Effector memory CD4-positive, alpha-beta T cell (primary cell): Measurements from ENCODE around the gene RAB7B.

Source experiments
- DNase-seq, 3 donors: peaks; one replicate each; pipeline ENCODE4 v3.0.0-alpha.2; 2020
- H3K27ac ChIP-seq: 2 replicates; pipeline ENCODE4 v1.7.0; 2013; ENCODE audit warnings: mild to moderate bottlenecking, low read length, moderate library complexity; ENCODE audit not compliant: insufficient read depth, poor library complexity, severe bottlenecking
- H3K27me3 ChIP-seq: replicated peaks from 2 replicates; pipeline ENCODE4 v1.7.0; 2013; ENCODE audit warnings: mild to moderate bottlenecking, low read length; ENCODE audit not compliant: insufficient read depth, control insufficient read depth, poor library complexity, severe bottlenecking
- H3K36me3 ChIP-seq: 2 replicates; pipeline ENCODE4 v1.7.0; 2013; ENCODE audit warnings: mild to moderate bottlenecking, low read length, moderate library complexity; ENCODE audit not compliant: control insufficient read depth, insufficient read depth
- H3K4me1 ChIP-seq: 2 replicates; pipeline ENCODE4 v1.7.0; 2013; ENCODE audit warnings: low read length, mild to moderate bottlenecking; ENCODE audit not compliant: control insufficient read depth, insufficient read depth, poor library complexity, severe bottlenecking
- H3K4me3 ChIP-seq: 2 replicates; pipeline ENCODE4 v1.7.0; 2013; ENCODE audit warnings: low read length, low read depth, mild to moderate bottlenecking; ENCODE audit not compliant: insufficient read depth, poor library complexity, severe bottlenecking
- H3K9me3 ChIP-seq: 2 replicates; pipeline ENCODE4 v1.7.0; 2013; ENCODE audit warnings: mild to moderate bottlenecking, low read length, moderate library complexity; ENCODE audit not compliant: control insufficient read depth

Gene RAB7B

DNA sequence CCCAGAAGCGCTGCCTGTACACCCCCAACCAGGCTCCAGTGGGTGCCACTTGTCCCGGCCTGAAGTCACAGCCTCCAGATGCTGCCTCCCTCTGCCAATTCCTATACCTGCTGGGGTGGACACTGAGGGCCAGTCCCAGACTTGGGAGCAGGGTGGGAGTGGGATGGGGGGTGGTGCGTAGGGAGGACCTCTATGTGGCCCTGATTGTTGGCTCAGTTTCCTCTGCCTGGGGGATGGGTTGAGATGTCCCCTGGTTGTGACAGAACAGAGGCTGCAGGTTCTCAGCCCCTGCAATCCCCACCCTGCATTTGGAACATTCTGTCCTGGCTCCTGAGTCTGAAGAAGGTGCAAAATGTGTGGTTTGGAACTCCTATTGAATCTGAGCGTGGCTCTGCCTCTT, 27.2 kb downstream of the RAB7B start:
- Histone ChIP-seq H3K27ac (no peak overlapping the region), H3K36me3 (no peaks in the 10 kb centered on the region), H3K27me3 (no peaks in the 10 kb centered on the region), H3K4me3 (no peak overlapping the region), H3K4me1 (no peaks in the 10 kb centered on the region), H3K9me3 (no peaks in the 10 kb centered on the region)
- DNase-seq: no peak

DNA sequence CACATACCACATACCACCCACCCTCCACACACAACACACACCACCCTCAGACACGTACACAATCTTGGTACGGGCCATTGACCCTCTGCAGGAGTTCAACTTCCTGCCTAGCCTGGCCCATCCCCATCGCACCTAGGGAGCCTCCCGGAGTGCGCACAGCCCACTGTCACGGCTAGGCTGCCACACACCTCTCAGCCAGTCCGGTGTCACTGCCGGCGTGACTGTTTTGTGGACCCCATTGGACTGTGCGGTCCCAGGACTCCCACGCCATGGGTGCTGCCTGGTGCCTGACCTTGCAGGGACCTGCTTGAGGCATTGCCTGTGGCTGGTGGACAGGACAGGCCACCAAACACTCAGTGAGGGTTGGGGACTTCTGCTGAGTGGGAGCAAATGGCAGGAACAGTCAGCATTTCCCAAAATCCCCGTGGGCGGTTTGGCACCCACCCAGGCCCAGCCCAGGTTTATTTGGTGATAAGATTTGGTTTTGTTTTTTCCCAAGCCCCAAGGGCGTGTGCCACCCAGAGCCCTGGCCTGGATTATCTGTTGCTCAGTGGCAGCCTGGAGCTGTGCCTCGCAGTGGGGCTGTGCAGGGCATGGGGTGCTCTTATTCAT, 27.7 kb downstream of the RAB7B start:
- H3K4me3 ChIP-seq: no peak overlapping the region
- H3K36me3 ChIP-seq: no peaks in the 10 kb centered on the region
- H3K27ac ChIP-seq: no peak overlapping the region
- no peak for DNase-seq
- no peaks in the 10 kb centered on the region for H3K9me3 ChIP-seq
- H3K27me3 ChIP-seq: no peaks in the 10 kb centered on the region
- H3K4me1 ChIP-seq: no peaks in the 10 kb centered on the region

DNA sequence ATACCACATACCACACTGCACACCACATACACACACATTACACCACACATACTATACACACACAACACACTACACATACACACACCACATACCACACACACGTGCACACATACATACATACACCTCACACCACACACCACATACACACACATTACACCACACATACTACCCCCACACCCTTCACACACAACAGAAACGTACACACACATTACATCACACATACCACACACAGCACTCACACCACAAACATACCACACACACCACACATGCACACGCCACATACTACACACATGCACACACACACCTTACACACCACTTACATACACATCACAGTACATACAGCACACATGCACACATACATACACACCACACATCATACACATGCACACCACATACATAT, 28.5 kb downstream of the RAB7B start:
- H3K9me3 ChIP-seq: no peaks in the 10 kb centered on the region
- H3K4me1 ChIP-seq: no peaks in the 10 kb centered on the region
- no peak for DNase-seq
- no peaks in the 10 kb centered on the region for H3K27me3 ChIP-seq
- no peaks in the 10 kb centered on the region for H3K36me3 ChIP-seq
- H3K27ac ChIP-seq: no peak overlapping the region
- H3K4me3 ChIP-seq: no peak overlapping the region

DNA sequence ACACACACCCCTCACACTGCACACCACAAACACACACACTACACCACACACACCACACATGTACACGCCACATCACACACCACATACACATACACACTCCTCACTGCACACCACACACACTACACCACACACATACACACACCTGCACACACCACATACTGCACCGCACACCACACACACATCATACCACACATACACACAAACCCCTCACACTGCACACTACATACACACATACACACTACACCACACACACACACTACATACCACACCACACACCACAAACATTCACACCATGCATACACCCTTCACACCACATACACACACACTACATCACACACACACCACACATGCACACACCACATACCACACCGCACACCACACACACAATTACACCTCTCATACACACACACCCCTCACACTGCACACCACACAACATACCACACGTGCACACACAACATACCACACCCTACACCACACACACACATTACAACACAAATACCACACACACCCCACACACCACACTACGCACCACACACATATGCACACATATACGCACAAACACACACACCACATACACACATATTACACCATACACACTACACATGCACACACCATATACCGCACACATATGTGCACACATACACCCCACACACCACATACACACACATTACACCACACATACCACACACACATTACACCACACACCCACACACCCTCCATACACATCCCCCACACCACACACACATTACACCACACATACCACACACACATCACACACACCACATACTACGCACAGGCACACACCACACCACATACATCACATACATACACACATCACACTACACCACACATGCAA, 29.6 kb downstream of the RAB7B start:
- Histone ChIP-seq H3K36me3 (no peaks in the 10 kb centered on the region), H3K27ac (no peak overlapping the region), H3K4me3 (no peak overlapping the region), H3K27me3 (no peaks in the 10 kb centered on the region), H3K9me3 (no peaks in the 10 kb centered on the region), H3K4me1 (no peaks in the 10 kb centered on the region)
- DNase-seq: no peak

DNA sequence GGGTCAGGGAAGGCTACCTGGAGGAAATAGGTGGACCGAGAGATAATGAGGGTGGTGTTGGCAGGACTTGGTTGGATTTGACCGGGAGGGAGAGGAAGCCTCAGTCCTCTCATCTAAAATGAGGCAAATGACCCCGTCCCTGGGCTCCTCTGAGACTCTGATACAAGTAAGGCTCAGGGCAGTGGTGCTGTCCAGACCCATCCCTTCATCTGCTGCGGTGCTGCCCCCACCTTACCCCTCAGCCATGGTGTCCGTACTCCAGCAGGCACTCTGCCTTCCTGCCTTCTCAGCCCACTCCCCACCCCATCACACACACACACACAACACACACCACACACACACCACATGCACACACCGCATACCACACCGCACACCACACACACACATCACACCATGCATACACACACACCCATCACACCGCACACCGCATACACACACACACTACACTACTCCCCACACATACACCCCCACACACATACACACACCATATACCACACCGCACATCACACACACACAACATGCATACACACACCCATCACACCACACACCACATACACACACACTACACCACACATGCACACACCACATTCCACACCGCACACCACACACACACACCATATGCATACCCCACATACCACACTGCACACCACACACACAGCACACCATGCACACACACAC, 30.6 kb downstream of the RAB7B start:
- Histone ChIP-seq H3K4me1 (no peaks in the 10 kb centered on the region), H3K36me3 (no peaks in the 10 kb centered on the region), H3K4me3 (no peak overlapping the region), H3K27me3 (no peaks in the 10 kb centered on the region), H3K9me3 (no peaks in the 10 kb centered on the region), H3K27ac (no peak overlapping the region)
- DNase-seq: no peak

DNA sequence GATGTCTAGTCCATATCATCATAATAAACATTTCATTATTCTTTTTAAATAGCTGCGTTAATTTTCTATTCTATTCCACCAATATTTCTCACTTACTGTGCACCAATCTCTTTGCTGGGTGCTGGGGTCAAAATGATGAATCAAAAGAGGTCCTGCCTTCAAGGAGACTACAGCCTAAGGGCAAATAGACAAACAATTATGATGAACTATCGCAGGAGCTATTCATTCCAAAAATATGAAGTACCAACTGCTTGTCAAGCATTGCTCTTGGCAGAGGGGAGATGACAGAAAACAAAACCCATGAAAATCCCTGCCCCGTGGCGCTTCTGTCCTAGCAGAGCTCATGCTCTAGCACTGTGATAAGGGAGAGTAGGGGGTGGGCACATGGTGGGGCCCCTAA, 31.1 kb downstream of the RAB7B start:
- no peak for DNase-seq
- no peaks in the 10 kb centered on the region for H3K4me1 ChIP-seq
- H3K27ac ChIP-seq: no peak overlapping the region
- no peaks in the 10 kb centered on the region for H3K27me3 ChIP-seq
- no peak overlapping the region for H3K4me3 ChIP-seq
- no peaks in the 10 kb centered on the region for H3K9me3 ChIP-seq
- H3K36me3 ChIP-seq: no peaks in the 10 kb centered on the region

DNA sequence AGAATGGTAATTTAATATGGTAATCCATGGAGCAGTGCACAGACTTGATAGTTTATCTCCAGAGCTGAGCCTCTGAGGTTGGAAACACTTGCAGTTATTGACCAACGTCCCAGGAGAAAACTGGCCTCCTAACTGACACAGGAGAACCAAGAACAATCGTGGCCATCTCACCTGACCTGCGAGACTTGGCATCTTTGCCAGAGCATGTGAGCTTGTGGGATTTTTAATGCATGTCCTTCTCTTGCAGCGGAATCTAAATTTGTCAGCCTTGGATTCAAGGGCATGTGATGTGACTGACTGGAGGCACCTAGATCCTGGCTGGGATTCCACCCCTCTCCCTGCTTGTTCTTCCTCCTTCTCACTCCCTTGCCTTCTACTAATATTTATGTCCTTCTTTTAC, 32.1 kb downstream of the RAB7B start:
- no peak for DNase-seq
- Histone ChIP-seq H3K9me3 (no peaks in the 10 kb centered on the region), H3K27me3 (no peaks in the 10 kb centered on the region), H3K27ac (no peak overlapping the region), H3K4me3 (no peak overlapping the region), H3K4me1 (no peaks in the 10 kb centered on the region), H3K36me3 (no peaks in the 10 kb centered on the region)

DNA sequence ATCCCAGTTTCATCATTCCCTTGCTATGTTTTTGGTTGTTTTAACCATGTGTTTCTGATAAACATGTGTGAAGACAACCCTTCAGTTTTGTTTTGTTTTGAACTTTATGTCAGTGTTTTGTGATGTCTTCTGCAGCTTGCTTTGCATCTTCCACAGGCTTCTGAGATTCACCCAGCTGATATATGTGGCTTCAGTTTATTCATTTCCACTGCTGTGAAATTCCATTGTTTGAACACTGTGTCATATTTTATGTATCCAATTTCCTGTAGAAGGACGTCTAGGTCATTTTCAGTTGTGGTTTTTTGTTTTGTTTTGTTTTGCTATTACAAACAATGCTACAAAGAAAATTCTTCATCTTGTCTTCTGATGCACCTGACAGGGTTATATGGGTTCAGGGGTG, 32.7 kb downstream of the RAB7B start:
- Histone ChIP-seq H3K36me3 (no peaks in the 10 kb centered on the region), H3K27ac (no peak overlapping the region), H3K9me3 (no peaks in the 10 kb centered on the region), H3K27me3 (no peaks in the 10 kb centered on the region), H3K4me1 (no peaks in the 10 kb centered on the region), H3K4me3 (no peak overlapping the region)
- DNase-seq: no peak

DNA sequence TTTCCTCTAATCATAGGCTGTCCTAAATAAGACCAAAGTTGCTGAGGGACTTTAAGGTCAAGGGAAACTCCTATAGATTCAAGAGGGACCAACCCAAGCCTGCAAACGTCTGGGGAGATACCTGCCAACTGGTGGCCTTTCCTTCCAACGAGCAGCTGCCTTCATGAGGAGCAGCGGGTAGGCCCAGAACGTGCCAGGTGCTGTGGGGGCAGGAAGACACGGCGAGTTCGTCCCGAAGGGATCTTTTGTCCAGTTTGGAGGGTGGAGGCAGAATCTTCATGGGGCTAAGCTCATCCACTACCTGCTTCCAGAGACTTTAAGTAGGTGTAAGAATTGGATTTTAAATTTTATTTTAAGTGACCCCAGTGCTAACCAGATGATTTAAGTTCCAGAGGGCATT, 34.0 kb downstream of the RAB7B start:
- Histone ChIP-seq H3K27ac (no peak overlapping the region), H3K4me1 (no peaks in the 10 kb centered on the region), H3K4me3 (no peak overlapping the region), H3K36me3 (no peaks in the 10 kb centered on the region), H3K9me3 (no peaks in the 10 kb centered on the region), H3K27me3 (no peaks in the 10 kb centered on the region)
- no peak for DNase-seq
